Measurements from ENCODE around the gene OR5H15.
"Not testable (repeated sequence)": the region's sequence is repeated elsewhere in the genome, so short reads cannot be mapped to it uniquely, and the experiment has no call there.

The OR5H15 gene

GRCh38 chr3:98182196-98182595, 15.7 kb downstream of the OR5H15 start:
- no peak for TF ChIP-seq CTCF (IDR thresholded peaks at IDR 0.05; ENCODE audit: insufficient read depth, low read length, poor library complexity, severe bottlenecking)
- no peaks in the 10 kb centered on the region for H3K36me3 ChIP-seq (ENCODE audit: control insufficient read depth, insufficient read depth, low read length)
- H3K4me3 ChIP-seq (replicated peaks; ENCODE audit: low read depth, low read length): no peak overlapping the region
- DNase-seq (ENCODE audit: extremely low read depth, insufficient read length): no peak
- H3K27me3 ChIP-seq (replicated peaks; ENCODE audit: control insufficient read depth, insufficient read depth, low read length): no peaks in the 10 kb centered on the region

GRCh38 chr3:98185180-98185579, 18.7 kb downstream of the OR5H15 start:
- no peak for DNase-seq (ENCODE audit: extremely low read depth, insufficient read length)
- Histone ChIP-seq H3K36me3 (ENCODE audit: control insufficient read depth, insufficient read depth, low read length) (no peaks in the 10 kb centered on the region), H3K4me3 (replicated peaks; ENCODE audit: low read depth, low read length) (no peak overlapping the region), H3K27me3 (replicated peaks; ENCODE audit: control insufficient read depth, insufficient read depth, low read length) (no peaks in the 10 kb centered on the region)
- TF ChIP-seq CTCF (IDR thresholded peaks at IDR 0.05; ENCODE audit: insufficient read depth, low read length, poor library complexity, severe bottlenecking): peak; percentile 32

- H3K27me3 ChIP-seq (replicated peaks; ENCODE audit: control insufficient read depth, insufficient read depth, low read length): no peaks in the 10 kb centered on the region
- H3K36me3 ChIP-seq (ENCODE audit: control insufficient read depth, insufficient read depth, low read length): no peaks in the 10 kb centered on the region
- TF ChIP-seq CTCF (IDR thresholded peaks at IDR 0.05; ENCODE audit: insufficient read depth, low read length, poor library complexity, severe bottlenecking): peak; percentile 43
- H3K4me3 ChIP-seq (replicated peaks; ENCODE audit: low read depth, low read length): no peak overlapping the region
- no peak for DNase-seq (ENCODE audit: extremely low read depth, insufficient read length)
Measured at GRCh38 chr3:98188545-98188944, 22.0 kb downstream of the OR5H15 start.

- H3K4me3 ChIP-seq (replicated peaks; ENCODE audit: low read depth, low read length); DNase-seq (ENCODE audit: extremely low read depth, insufficient read length); H3K36me3 ChIP-seq (ENCODE audit: control insufficient read depth, insufficient read depth, low read length); H3K27me3 ChIP-seq (replicated peaks; ENCODE audit: control insufficient read depth, insufficient read depth, low read length): not testable (repeated sequence)
Measured at GRCh38 chr3:98190911-98191310, 24.4 kb downstream of the OR5H15 start.

GRCh38 chr3:98196293-98196692, 29.8 kb downstream of the OR5H15 start:
- H3K4me3 ChIP-seq (replicated peaks; ENCODE audit: low read depth, low read length); H3K27me3 ChIP-seq (replicated peaks; ENCODE audit: control insufficient read depth, insufficient read depth, low read length); DNase-seq (ENCODE audit: extremely low read depth, insufficient read length): not testable (repeated sequence)

GRCh38 chr3:98199020-98199419, 32.5 kb downstream of the OR5H15 start:
- H3K27me3 ChIP-seq (replicated peaks; ENCODE audit: control insufficient read depth, insufficient read depth, low read length): no peaks in the 10 kb centered on the region
- H3K4me3 ChIP-seq (replicated peaks; ENCODE audit: low read depth, low read length): no peak overlapping the region
- DNase-seq (ENCODE audit: extremely low read depth, insufficient read length): no peak
- TF ChIP-seq CTCF (IDR thresholded peaks at IDR 0.05; ENCODE audit: insufficient read depth, low read length, poor library complexity, severe bottlenecking): no peak
- H3K36me3 ChIP-seq (ENCODE audit: control insufficient read depth, insufficient read depth, low read length): no peaks in the 10 kb centered on the region

More at GRCh38 chr3:98196293-98196692, 29.8 kb downstream of the OR5H15 start:
- H3K36me3 ChIP-seq (ENCODE audit: control insufficient read depth, insufficient read depth, low read length): not testable (repeated sequence)

GRCh38 chr3:98209244-98209643, 42.7 kb downstream of the OR5H15 start:
- Histone ChIP-seq H3K36me3 (ENCODE audit: control insufficient read depth, insufficient read depth, low read length) (no peaks in the 10 kb centered on the region), H3K27me3 (replicated peaks; ENCODE audit: control insufficient read depth, insufficient read depth, low read length) (no peaks in the 10 kb centered on the region), H3K4me3 (replicated peaks; ENCODE audit: low read depth, low read length) (no peak overlapping the region)
- TF ChIP-seq CTCF (IDR thresholded peaks at IDR 0.05; ENCODE audit: insufficient read depth, low read length, poor library complexity, severe bottlenecking): no peak
- no peak for DNase-seq (ENCODE audit: extremely low read depth, insufficient read length)

Measured in GM06990 (cell line).